Neural progenitor cell (in vitro differentiated cells): ENCODE measurements around the gene CYB561. TPM values are rescaled to one million over a fixed set of nuclear protein-coding genes. Genes with fewer than 3 reads are reported as not detected.

Experiments used
- DNase-seq: peaks from one replicate; pipeline ENCODE4 v3.0.0-alpha.2; 2016; ENCODE audit warnings: low spot score
- H2AFZ ChIP-seq: fragments of 200-600 bp; sonication (generic); replicated peaks from 2 replicates; pipeline ENCODE4 v1.6.1; 2016; ENCODE audit warnings: antibody characterized with exemption
- H3F3A ChIP-seq: fragments of 200-600 bp; sonication (generic); 2 replicates; pipeline ENCODE4 v1.6.1; 2016; ENCODE audit warnings: antibody characterized with exemption, low read depth
- H3K27ac ChIP-seq: fragments of 200-600 bp; sonication (generic); 2 replicates; pipeline ENCODE4 v1.5.1; 2016; ENCODE audit warnings: mild to moderate bottlenecking
- H3K27me3 ChIP-seq: fragments of 200-600 bp; sonication (generic); 2 replicates; pipeline ENCODE4 v1.6.1; 2016; ENCODE audit warnings: mild to moderate bottlenecking, moderate library complexity
- H3K36me3 ChIP-seq: fragments of 200-600 bp; sonication (generic); 2 replicates; pipeline ENCODE4 v1.5.1; 2016
- H3K4me1 ChIP-seq: fragments of 200-600 bp; sonication (generic); 2 replicates; pipeline ENCODE4 v1.6.1; 2016; ENCODE audit warnings: mixed run types
- H3K4me2 ChIP-seq: fragments of 200-600 bp; sonication (generic); 2 replicates; pipeline ENCODE4 v1.6.1; 2016
- H3K4me3 ChIP-seq: fragments of 200-600 bp; sonication (generic); 2 replicates; pipeline ENCODE4 v1.5.1; 2016
- H3K79me2 ChIP-seq: fragments of 200-600 bp; sonication (generic); 2 replicates; pipeline ENCODE4 v1.6.1; 2016; ENCODE audit warnings: low read depth
- H3K9ac ChIP-seq: fragments of 200-600 bp; sonication (generic); 2 replicates; pipeline ENCODE4 v1.6.1; 2016
- H3K9me3 ChIP-seq: fragments of 200-600 bp; sonication (generic); 2 replicates; pipeline ENCODE4 v1.5.1; 2016; ENCODE audit warnings: low read depth
- H4K20me1 ChIP-seq: fragments of 200-600 bp; sonication (generic); 2 replicates; pipeline ENCODE4 v1.6.1; 2016; ENCODE audit warnings: low read depth
- H3K27ac Mint-ChIP-seq: 3 replicates; pipeline ENCODE4 v1.8.0; 2021; ENCODE audit warnings: mixed read lengths
- H3K27me3 Mint-ChIP-seq: 2 replicates; pipeline ENCODE4 v1.8.0; 2022; ENCODE audit warnings: low read depth, mild to moderate bottlenecking, inconsistent platforms, moderate library complexity, mixed read lengths; ENCODE audit not compliant: insufficient read depth
- H3K36me3 Mint-ChIP-seq: 3 replicates; pipeline ENCODE4 v1.8.0; 2021; ENCODE audit warnings: mixed read lengths
- H3K4me1 Mint-ChIP-seq: 3 replicates; pipeline ENCODE4 v1.8.0; 2021; ENCODE audit warnings: mixed read lengths
- H3K4me3 Mint-ChIP-seq: 3 replicates; pipeline ENCODE4 v1.8.0; 2021; ENCODE audit warnings: mild to moderate bottlenecking, moderate library complexity, mixed read lengths
- H3K9me3 Mint-ChIP-seq: 3 replicates; pipeline ENCODE4 v1.8.0; 2020; ENCODE audit warnings: mixed read lengths
- CTCF ChIP-seq: fragments of 200-600 bp; sonication (generic); IDR thresholded peaks from 2 replicates; pipeline ENCODE4 v1.5.1; 2017; ENCODE audit warnings: antibody characterized with exemption, mild to moderate bottlenecking
- EZH2 ChIP-seq: fragments of 200-600 bp; sonication (generic); IDR thresholded peaks from 2 replicates; pipeline ENCODE4 v1.6.1; 2017; ENCODE audit warnings: antibody characterized with exemption, mild to moderate bottlenecking, moderate library complexity
- EZH2phosphoT487 ChIP-seq: fragments of 200-600 bp; sonication (generic); IDR thresholded peaks from 2 replicates; pipeline ENCODE4 v1.6.1; 2017; ENCODE audit warnings: antibody characterized with exemption
- total RNA-seq: library from RNA; depleted of rRNA; stranded (reverse); fragments of >200 nt; gene quantifications from 2 replicates; pipeline ENCODE4 v1.2.3, GENCODE V29; 2015; ENCODE audit warnings: low replicate concordance

CYB561 gene
- total RNA-seq, 1 donor from 2014 or later, result 4.2 TPM

GRCh38 chr17:63438092-63439051 lies 7.7 kb downstream of the CYB561 start:
- DNase-seq, result no peak
- Histone ChIP-seq H3K9me3 (no peaks in the 10 kb centered on the region), H3K4me3 (no peak overlapping the region), H3K27me3 (no peaks in the 10 kb centered on the region), H3K9ac (no peak overlapping the region), H4K20me1 (peaks cover 5% of the 10 kb centered on the region), H3K4me2 (no peak overlapping the region), H3K4me1 (peaks cover 3% of the 10 kb centered on the region), H2AFZ (no peak overlapping the region), H3K36me3 (no peaks in the 10 kb centered on the region), H3F3A (no peaks in the 10 kb centered on the region), H3K27ac (no peak overlapping the region), H3K79me2 (no peaks in the 10 kb centered on the region)
- Mint-ChIP-seq H3K9me3 (no peaks in the 10 kb centered on the region), H3K27ac (no peak overlapping the region), H3K4me1 (peaks cover 30% of the 10 kb centered on the region), H3K4me3 (no peak overlapping the region), H3K27me3 (peaks cover 6% of the 10 kb centered on the region), H3K36me3 (peaks cover 5% of the 10 kb centered on the region)
- TF ChIP-seq EZH2, result no peak
- TF ChIP-seq CTCF, result no peak
- TF ChIP-seq EZH2phosphoT487, result no peak

- no peaks in the 10 kb centered on the region for H3K79me2 ChIP-seq
- H3K27me3 ChIP-seq, result no peaks in the 10 kb centered on the region
- H3K4me1 ChIP-seq, result peaks cover 3% of the 10 kb centered on the region
- no peaks in the 10 kb centered on the region for H3K9me3 ChIP-seq
- H3K4me3 Mint-ChIP-seq, result no peak overlapping the region
- peaks cover 6% of the 10 kb centered on the region for H3K36me3 Mint-ChIP-seq
- no peaks in the 10 kb centered on the region for H3K9me3 Mint-ChIP-seq
- no peak for DNase-seq
- peaks cover 24% of the 10 kb centered on the region for H3K4me1 Mint-ChIP-seq
- H3F3A ChIP-seq, result no peaks in the 10 kb centered on the region
- no peak overlapping the region for H2AFZ ChIP-seq
- TF ChIP-seq EZH2phosphoT487, result no peak
- no peak for TF ChIP-seq EZH2
- no peak for TF ChIP-seq CTCF
- H4K20me1 ChIP-seq, result peaks cover 5% of the 10 kb centered on the region
- H3K27me3 Mint-ChIP-seq, result peaks cover 6% of the 10 kb centered on the region
- H3K27ac Mint-ChIP-seq, result no peak overlapping the region
- no peaks in the 10 kb centered on the region for H3K36me3 ChIP-seq
- no peak overlapping the region for H3K4me2 ChIP-seq
- H3K9ac ChIP-seq, result no peak overlapping the region
- no peak overlapping the region for H3K4me3 ChIP-seq
- H3K27ac ChIP-seq, result no peak overlapping the region
Observed at GRCh38 chr17:63437287-63438091, 8.6 kb downstream of the CYB561 start.

- Mint-ChIP-seq H3K27me3 (peaks cover 6% of the 10 kb centered on the region), H3K4me1 (peaks cover 26% of the 10 kb centered on the region), H3K9me3 (no peaks in the 10 kb centered on the region), H3K27ac (no peak overlapping the region), H3K36me3 (peaks cover 6% of the 10 kb centered on the region), H3K4me3 (no peak overlapping the region)
- Histone ChIP-seq H3K4me1 (peaks cover 3% of the 10 kb centered on the region), H3K27me3 (no peaks in the 10 kb centered on the region), H4K20me1 (no peaks in the 10 kb centered on the region), H3K9ac (no peak overlapping the region), H3K36me3 (no peaks in the 10 kb centered on the region), H3K9me3 (no peaks in the 10 kb centered on the region), H3K4me2 (no peak overlapping the region), H3K79me2 (no peaks in the 10 kb centered on the region), H3F3A (no peaks in the 10 kb centered on the region), H3K27ac (no peak overlapping the region), H3K4me3 (no peak overlapping the region), H2AFZ (no peak overlapping the region)
- no peak for DNase-seq
- TF ChIP-seq EZH2phosphoT487 (no peak), CTCF (peak; percentile 12)
Observed at GRCh38 chr17:63436523-63437110, 9.5 kb downstream of the CYB561 start.
